ENCODE measurements around the gene NR5A2.

- no peak for TF ChIP-seq CTCF (conservative IDR thresholded peaks at IDR 0.05; ENCODE audit: low read length)
- TF ChIP-seq EZH2phosphoT487 (IDR thresholded peaks at IDR 0.05; ENCODE audit: borderline replicate concordance): no peak
These were observed 10.0 kb downstream of the NR5A2 start for GRCh38 chr1:200037501-200037900.
